ENCODE measurements around the gene UBE3D. TPM values are rescaled to one million over a fixed set of nuclear protein-coding genes. Genes with fewer than 3 reads are reported as not detected.
A peak's percentile ranks its signal among the peaks of the same experiment; 100 is the strongest.

The UBE3D gene
- total and polyA plus RNA-seq, 2 of the 8 experiments (the other 6 are each of a cell fraction or from before 2014, with no cell fraction given) = 5.7 to 16.3 TPM

DNA sequence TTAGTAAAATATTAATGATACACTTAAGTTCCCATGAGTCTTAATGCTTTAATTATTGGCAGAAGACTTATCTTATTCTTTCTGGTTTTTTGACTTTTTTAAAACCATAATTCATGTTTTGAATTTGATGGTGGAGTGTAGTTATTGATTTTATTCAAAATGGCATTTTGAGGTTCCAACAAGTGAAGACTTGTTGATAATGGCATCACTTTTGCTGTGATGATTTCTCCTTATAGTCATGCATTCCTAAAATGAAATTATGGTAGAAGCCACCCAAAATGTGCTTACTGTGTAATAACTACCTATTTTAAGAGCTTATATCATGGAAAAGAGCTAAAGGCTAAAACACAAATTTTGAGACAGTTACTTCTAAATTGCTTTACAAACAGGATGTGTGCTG is 4.0 kb upstream of the UBE3D start:
- Histone ChIP-seq H3K4me1 (replicated peaks in 1 of 4; ENCODE audit: control insufficient read depth in 3 of 4, insufficient read depth in 4 of 4, low read length in 3 of 4) (peaks cover 0 to 15% (median 4%) of the 10 kb centered on the region in 4 experiments; a peak in 2 of 7 replicates), H4K91ac (replicated peaks; ENCODE audit: insufficient read length, low read length) (no peak overlapping the region), H3K23ac (ENCODE audit: insufficient read length) (no peak overlapping the region), H3K9ac (replicated peaks in 1 of 4; ENCODE audit: extremely low read depth in 1 of 4, low read depth in 3 of 4, low read length in 3 of 4) (no peak overlapping the region), H2AFZ (ENCODE audit: low read length) (no peak overlapping the region), H3K79me1 (ENCODE audit: low read depth, low read length) (no peaks in the 10 kb centered on the region), H2BK120ac (replicated peaks; ENCODE audit: low read depth, low read length) (no peak overlapping the region), H3K79me2 (ENCODE audit: control insufficient read depth in 1 of 2, insufficient read depth in 2 of 2, low read length in 2 of 2) (peaks cover 0 to 59% of the 10 kb centered on the region in 2 experiments; a peak in 3 of 4 replicates), H2BK12ac (ENCODE audit: low read depth, low read length) (no peak overlapping the region), H2AK5ac (ENCODE audit: low read depth, low read length) (no peak overlapping the region), H3K56ac (replicated peaks; ENCODE audit: insufficient read length, low read depth, low read length) (no peak overlapping the region), H3K4ac (replicated peaks; ENCODE audit: insufficient read length, low read depth, low read length) (no peak overlapping the region), H3K27me3 (replicated peaks in 1 of 4; ENCODE audit: control insufficient read depth in 3 of 4, extremely low read depth in 1 of 4, insufficient read depth in 3 of 4, low read length in 3 of 4) (no peaks in the 10 kb centered on the region), H3K9me3 (ENCODE audit: insufficient read depth in 2 of 2, low read depth in 1 of 2, low read length in 1 of 2) (no peaks in the 10 kb centered on the region), H2BK5ac (ENCODE audit: low read depth, low read length) (no peak overlapping the region), H3K4me3 (ENCODE audit: extremely low read depth in 1 of 4, insufficient read depth in 2 of 4, low read depth in 3 of 4, low read length in 4 of 4) (peak overlapping the region in 1 of 4 experiments; percentile 85; a peak in 1 of 8 replicates), H2BK15ac (ENCODE audit: low read length) (no peak overlapping the region), H3K27ac (ENCODE audit: low read depth, low read length) (no peak overlapping the region), H3K18ac (ENCODE audit: extremely low read depth, low read length) (no peak overlapping the region), H3K4me2 (ENCODE audit: insufficient read depth in 1 of 2, low read depth in 2 of 2, low read length in 2 of 2) (peak overlapping the region in 1 of 2 experiments; percentile 81; a peak in 1 of 4 replicates), H3K14ac (ENCODE audit: insufficient read length) (no peak overlapping the region), H4K8ac (ENCODE audit: extremely low read depth, insufficient read depth, low read length) (no peak overlapping the region), H3K36me3 (ENCODE audit: control insufficient read depth in 2 of 4, insufficient read depth in 4 of 4, low read length in 3 of 4) (no peaks in the 10 kb centered on the region), H4K20me1 (replicated peaks in 1 of 2; ENCODE audit: control insufficient read depth in 1 of 2, insufficient read depth in 2 of 2, low read length in 2 of 2) (no peaks in the 10 kb centered on the region), H2BK20ac (ENCODE audit: low read length) (no peak overlapping the region), H3K23me2 (ENCODE audit: low read depth, low read length) (no peaks in the 10 kb centered on the region), H4K5ac (ENCODE audit: insufficient read length, low read depth, low read length) (no peak overlapping the region)
- FAIRE-seq (no peak), DNase-seq (ENCODE audit: low read depth in 1 of 2, low spot score in 2 of 2) (no peak)
- POLR2A ChIA-PET (ENCODE audit: partially characterized antibody) = no interaction called here
- CTCF ChIA-PET (ENCODE audit: partially characterized antibody) = interaction anchor here (0.6 to 1.2 kb wide), 5 partner anchors 10 to 1946 kb away, joined by 3 to 4 read pairs (median 3); no protein-coding TSS in a partner anchor
- TF ChIP-seq RXRA (IDR thresholded peaks at IDR 0.05; ENCODE audit: insufficient read depth, low read depth, low read length) (no peak), MAX (IDR thresholded peaks at IDR 0.05) (no peak), RNF2 (IDR thresholded peaks at IDR 0.05; ENCODE audit: borderline replicate concordance, low read depth, low read length, missing control alignments, poor library complexity, severe bottlenecking) (no peak), SUZ12 (IDR thresholded peaks at IDR 0.05; ENCODE audit: low read length) (no peak), SP4 (IDR thresholded peaks at IDR 0.05; ENCODE audit: low read length) (no peak), SIX5 (IDR thresholded peaks at IDR 0.05; ENCODE audit: low read depth, low read length) (no peak), TAF7 (optimal IDR thresholded peaks at IDR 0.05; ENCODE audit: borderline replicate concordance, low read depth, low read length) (no peak), BRCA1 (IDR thresholded peaks at IDR 0.05; ENCODE audit: low read depth, low read length) (no peak), JUND (IDR thresholded peaks at IDR 0.05; ENCODE audit: low read length) (no peak), CREB1 (IDR thresholded peaks at IDR 0.05) (no peak), BCL11A (IDR thresholded peaks at IDR 0.05; ENCODE audit: low read depth in 2 of 2, low read length in 2 of 2) (no peak), HDAC2 (IDR thresholded peaks at IDR 0.05; ENCODE audit: borderline replicate concordance in 1 of 2, low read depth in 2 of 2, low read length in 2 of 2) (no peak), EZH2 (IDR thresholded peaks at IDR 0.05; ENCODE audit: low read depth, low read length, severe bottlenecking) (no peak)

Measured in H1 (cell line).